ENCODE measurements around the gene IFI27L1. TPM values are rescaled to one million over a fixed set of nuclear protein-coding genes. Genes with fewer than 3 reads are reported as not detected.

Gene IFI27L1
- total and polyA plus RNA-seq, 2 donors (not counting 1 experiment from before 2014, with no cell fraction given) = 14.4 to 20.3 TPM

DNA sequence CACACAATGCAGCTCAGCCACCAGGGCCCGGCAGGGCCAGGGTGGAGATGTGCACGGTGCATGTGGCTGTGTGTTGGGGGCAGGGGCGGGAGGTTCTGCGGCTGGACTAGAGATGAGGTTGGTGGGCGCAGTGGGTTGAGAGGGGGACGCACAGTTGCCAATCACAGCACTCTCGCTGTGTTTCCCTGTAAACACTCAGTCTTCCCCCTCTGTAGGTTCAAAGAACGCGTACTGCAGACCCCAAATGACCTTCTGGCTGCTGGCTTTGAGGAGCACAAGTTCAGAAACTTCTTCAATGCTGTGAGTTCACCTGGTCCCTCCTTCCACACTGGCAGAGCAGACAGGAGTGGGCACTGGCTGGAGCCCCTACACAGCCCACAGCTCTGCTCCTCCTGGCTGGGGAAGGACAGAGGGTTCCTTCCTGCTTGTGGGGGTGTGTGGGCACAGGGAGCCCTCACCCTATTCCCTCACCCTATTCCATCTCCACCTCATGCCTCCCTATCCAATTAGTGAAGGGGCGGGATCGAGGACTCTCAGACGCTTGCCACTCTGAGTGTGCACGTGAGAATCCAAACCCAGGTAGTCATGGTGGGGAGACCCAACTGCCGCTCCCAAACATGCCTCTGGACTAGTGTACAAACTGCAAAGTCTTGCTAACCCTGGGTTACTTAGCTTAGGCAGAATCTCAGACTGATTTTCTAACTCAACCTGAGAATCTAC, 37.2 kb upstream of the IFI27L1 start:
- Histone ChIP-seq H3K9me3 (ENCODE audit: control insufficient read depth, insufficient read depth, low read depth, low read length) (no peaks in the 10 kb centered on the region), H3K36me3 (ENCODE audit: control insufficient read depth, insufficient read depth, low read length) (peaks cover 16% of the 10 kb centered on the region), H3K27me3 (ENCODE audit: control insufficient read depth, insufficient read depth, low read length) (no peaks in the 10 kb centered on the region), H3K79me2 (ENCODE audit: control insufficient read depth, insufficient read depth, low read length) (no peaks in the 10 kb centered on the region), H3K4me1 (ENCODE audit: control insufficient read depth, extremely low read depth, insufficient read depth, low read length) (peaks cover 25% of the 10 kb centered on the region), H3K9ac (ENCODE audit: insufficient read depth, low read length) (no peak overlapping the region), H2AFZ (ENCODE audit: low read length) (no peak overlapping the region), H4K20me1 (ENCODE audit: control insufficient read depth, extremely low read depth, insufficient read depth, low read length) (no peaks in the 10 kb centered on the region), H3K4me3 (replicated peaks in 1 of 4; ENCODE audit: control extremely low read depth in 1 of 4, insufficient read depth in 1 of 4, low read depth in 3 of 4, low read length in 4 of 4) (no peak overlapping the region), H3K27ac (ENCODE audit: insufficient read depth, low read length) (no peak overlapping the region), H3K4me2 (ENCODE audit: extremely low read depth, insufficient read depth, low read length) (no peak overlapping the region)
- DNase-seq (ENCODE audit: low read depth in 2 of 2) = no peak
- TF ChIP-seq EZH2 (IDR thresholded peaks at IDR 0.05; ENCODE audit: low read length, missing control alignments) (no peak), CTCF (conservative IDR thresholded peaks at IDR 0.05 in 1 of 2, IDR thresholded peaks at IDR 0.05 in 1 of 2; ENCODE audit: low read depth in 1 of 2, low read length in 2 of 2) (no peak)

DNA sequence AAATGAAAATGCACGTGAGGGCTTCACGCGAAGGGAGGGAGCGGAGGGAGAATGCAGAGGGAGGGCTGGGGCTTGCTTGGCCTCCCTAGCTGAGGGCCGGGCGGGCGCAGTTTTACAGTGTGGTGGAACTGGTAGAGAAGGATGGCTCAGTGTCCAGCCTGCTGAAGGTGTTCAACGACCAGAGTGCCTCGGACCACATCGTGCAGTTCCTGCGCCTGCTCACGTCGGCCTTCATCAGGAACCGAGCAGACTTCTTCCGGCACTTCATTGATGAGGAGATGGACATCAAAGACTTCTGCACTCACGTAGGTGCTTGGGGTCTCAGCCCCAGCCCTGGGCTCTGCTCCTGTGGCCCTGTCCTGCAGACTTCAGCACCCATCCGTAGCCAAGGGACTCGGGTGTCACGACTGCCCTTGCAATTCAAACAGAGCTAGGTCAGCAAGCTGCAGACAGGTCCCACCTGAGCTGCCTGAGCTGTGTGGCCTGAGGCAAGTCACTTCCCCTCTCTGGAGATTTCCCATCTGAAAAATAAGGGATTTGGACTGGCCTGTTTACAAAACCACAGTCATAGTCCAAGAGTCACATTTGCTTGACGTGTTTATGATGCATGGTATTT, 36.5 kb upstream of the IFI27L1 start:
- no peak overlapping the region for H3K27ac ChIP-seq (ENCODE audit: insufficient read depth, low read length)
- H3K4me2 ChIP-seq (ENCODE audit: extremely low read depth, insufficient read depth, low read length) = no peak overlapping the region
- no peaks in the 10 kb centered on the region for H4K20me1 ChIP-seq (ENCODE audit: control insufficient read depth, extremely low read depth, insufficient read depth, low read length)
- no peaks in the 10 kb centered on the region for H3K27me3 ChIP-seq (ENCODE audit: control insufficient read depth, insufficient read depth, low read length)
- no peaks in the 10 kb centered on the region for H3K9me3 ChIP-seq (ENCODE audit: control insufficient read depth, insufficient read depth, low read depth, low read length)
- peaks cover 25% of the 10 kb centered on the region for H3K4me1 ChIP-seq (ENCODE audit: control insufficient read depth, extremely low read depth, insufficient read depth, low read length)
- no peaks in the 10 kb centered on the region for H3K79me2 ChIP-seq (ENCODE audit: control insufficient read depth, insufficient read depth, low read length)
- H3K9ac ChIP-seq (ENCODE audit: insufficient read depth, low read length) = no peak overlapping the region
- peaks cover 17% of the 10 kb centered on the region for H3K36me3 ChIP-seq (ENCODE audit: control insufficient read depth, insufficient read depth, low read length)
- H2AFZ ChIP-seq (ENCODE audit: low read length) = no peak overlapping the region
- no peak overlapping the region for H3K4me3 ChIP-seq (replicated peaks in 1 of 4; ENCODE audit: control extremely low read depth in 1 of 4, insufficient read depth in 1 of 4, low read depth in 3 of 4, low read length in 4 of 4)
- no peak for DNase-seq (ENCODE audit: low read depth in 2 of 2)
- TF ChIP-seq CTCF (conservative IDR thresholded peaks at IDR 0.05 in 1 of 2, IDR thresholded peaks at IDR 0.05 in 1 of 2; ENCODE audit: low read depth in 1 of 2, low read length in 2 of 2) (no peak), EZH2 (IDR thresholded peaks at IDR 0.05; ENCODE audit: low read length, missing control alignments) (no peak)

GRCh38 chr14:94045101-94045500, 36.0 kb upstream of the IFI27L1 start:
- no peak overlapping the region for H3K9ac ChIP-seq (ENCODE audit: insufficient read depth, low read length)
- no peak overlapping the region for H3K4me3 ChIP-seq (replicated peaks in 1 of 4; ENCODE audit: control extremely low read depth in 1 of 4, insufficient read depth in 1 of 4, low read depth in 3 of 4, low read length in 4 of 4)
- no peaks in the 10 kb centered on the region for H3K27me3 ChIP-seq (ENCODE audit: control insufficient read depth, insufficient read depth, low read length)
- peaks cover 20% of the 10 kb centered on the region for H3K36me3 ChIP-seq (ENCODE audit: control insufficient read depth, insufficient read depth, low read length)
- H2AFZ ChIP-seq (ENCODE audit: low read length) = no peak overlapping the region
- H3K4me1 ChIP-seq (ENCODE audit: control insufficient read depth, extremely low read depth, insufficient read depth, low read length) = peaks cover 25% of the 10 kb centered on the region
- no peak overlapping the region for H3K4me2 ChIP-seq (ENCODE audit: extremely low read depth, insufficient read depth, low read length)
- H4K20me1 ChIP-seq (ENCODE audit: control insufficient read depth, extremely low read depth, insufficient read depth, low read length) = no peaks in the 10 kb centered on the region
- H3K27ac ChIP-seq (ENCODE audit: insufficient read depth, low read length) = no peak overlapping the region
- no peaks in the 10 kb centered on the region for H3K79me2 ChIP-seq (ENCODE audit: control insufficient read depth, insufficient read depth, low read length)
- TF ChIP-seq EZH2 (IDR thresholded peaks at IDR 0.05; ENCODE audit: low read length, missing control alignments) = no peak
- DNase-seq (ENCODE audit: low read depth in 2 of 2) = no peak
- no peaks in the 10 kb centered on the region for H3K9me3 ChIP-seq (ENCODE audit: control insufficient read depth, insufficient read depth, low read depth, low read length)

Measured in fibroblast of lung (primary cell).